COLO668 (cell line): ENCODE measurements around the gene ERF.

Experiments used
- DNase-seq: peaks from one replicate; lab custom pipeline; 2025; ENCODE audit not compliant: unreplicated experiment; lab: John Stamatoyannopoulos, UW

ERF gene

GRCh38 chr19:42254850-42255765 lies at the start of gene ERF:
Gene ERF, minus strand, starts transcription at chr19:42255128. Its CDS starts 129 bp downstream, at chr19:42254999.
- DNase-seq, result peak; percentile 92

DNA sequence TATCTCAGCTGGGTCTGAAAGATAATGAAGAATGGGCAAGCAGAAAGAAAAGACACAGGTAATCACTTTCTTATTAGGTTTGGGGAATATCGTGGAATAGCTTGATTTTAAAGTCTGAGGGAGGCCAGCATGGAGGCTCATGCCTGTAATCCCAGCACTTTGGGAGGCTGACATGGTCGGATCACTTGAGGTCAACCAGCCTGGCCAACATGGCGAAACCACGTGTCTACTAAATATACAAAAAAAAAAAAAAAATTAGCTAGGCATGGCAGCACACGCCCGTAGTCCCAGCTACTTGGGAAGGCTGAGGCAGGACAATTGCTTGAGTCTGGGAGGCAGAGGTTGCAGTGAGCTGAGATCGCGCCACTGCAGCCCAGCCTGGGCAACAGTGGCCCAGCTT lies 48.9 kb upstream of the ERF start:
- no peak for DNase-seq

- DNase-seq, result no peak
Measured at GRCh38 chr19:42303101-42303464, 48.2 kb upstream of the ERF start.

GRCh38 chr19:42301646-42302203 lies 46.8 kb upstream of the ERF start, which contains the start of gene PRR19:
Gene PRR19, plus strand, starts transcription at chr19:42302132. Its CDS starts 7,453 bp downstream, at chr19:42309585.
- DNase-seq, result peak; percentile 57

DNA sequence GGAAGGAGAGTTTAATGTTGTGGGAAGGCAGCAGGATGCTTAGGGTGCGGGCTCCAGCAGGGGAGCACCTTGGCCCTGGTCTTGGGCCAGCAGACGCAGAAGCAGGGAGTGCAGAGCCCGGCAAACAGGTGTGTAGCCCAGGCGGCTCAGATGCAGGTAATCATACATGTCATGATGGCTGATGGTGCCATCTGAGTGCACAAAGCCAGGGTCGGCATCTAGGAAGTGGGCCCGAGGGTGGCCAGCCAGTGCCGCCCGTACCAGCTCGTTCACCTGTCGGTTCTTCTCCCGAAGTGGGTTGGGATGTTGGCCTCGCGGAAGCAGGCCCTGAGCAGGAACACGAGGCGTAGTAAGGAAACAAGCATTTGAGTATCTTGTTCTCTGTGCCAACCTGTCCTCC lies 42.1 kb upstream of the ERF start:
- no peak for DNase-seq

DNA sequence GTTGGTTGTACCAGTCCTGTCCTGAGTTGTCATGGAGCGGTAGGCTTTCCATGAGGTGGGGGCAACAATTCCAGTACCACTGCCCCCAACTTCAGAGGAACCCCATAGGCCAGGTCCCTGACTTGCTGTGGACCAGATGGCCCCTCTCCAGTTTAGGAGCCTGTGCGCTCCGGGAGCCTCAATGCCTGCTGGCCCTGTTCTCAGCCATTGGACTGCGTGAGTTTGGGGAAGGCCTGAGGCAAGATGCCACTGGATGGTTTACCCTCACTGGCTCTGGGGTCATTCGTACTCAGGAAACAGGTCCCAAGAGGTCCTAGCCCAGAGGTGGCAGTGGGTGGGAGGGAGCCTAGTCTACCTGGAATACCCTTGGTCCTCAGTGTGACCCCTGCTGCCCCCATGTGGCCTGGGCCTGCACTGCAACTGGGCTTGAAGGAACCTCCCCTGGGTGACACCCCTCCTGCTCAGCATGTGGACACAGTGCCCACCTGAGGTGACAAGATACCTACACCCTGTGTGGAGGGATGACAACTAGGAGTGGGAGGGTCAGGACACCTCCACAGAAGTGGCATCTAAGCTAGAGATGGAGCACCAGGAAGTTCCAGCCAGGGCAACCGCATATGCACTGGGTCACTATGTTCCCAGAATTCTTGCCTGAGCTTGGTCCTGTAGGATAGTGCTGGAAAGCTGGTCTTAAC lies 41.0 kb upstream of the ERF start:
- peak; percentile 83 for DNase-seq

DNA sequence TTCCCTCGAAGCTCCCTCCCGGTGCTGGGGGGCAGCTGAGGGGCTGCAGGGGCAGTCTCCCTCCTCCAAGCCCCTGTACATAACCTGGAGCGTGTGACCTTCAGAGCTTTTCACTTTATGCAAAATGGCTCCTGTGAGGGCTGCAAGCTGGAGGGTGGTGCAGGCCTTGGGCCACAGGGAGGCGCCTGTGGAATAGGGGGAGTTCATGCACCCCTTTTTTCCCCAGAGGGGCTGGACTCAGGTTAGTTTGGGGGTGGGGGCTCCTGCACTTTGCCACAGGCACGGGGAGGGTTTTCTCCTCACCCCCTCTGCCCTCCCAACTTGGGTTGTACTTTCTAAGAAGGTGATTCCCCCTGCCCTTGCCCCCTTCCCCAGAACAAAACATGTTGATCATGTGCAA lies 40.4 kb upstream of the ERF start:
- no peak for DNase-seq

GRCh38 chr19:42294471-42295137 lies 39.7 kb upstream of the ERF start:
- DNase-seq, result no peak

DNA sequence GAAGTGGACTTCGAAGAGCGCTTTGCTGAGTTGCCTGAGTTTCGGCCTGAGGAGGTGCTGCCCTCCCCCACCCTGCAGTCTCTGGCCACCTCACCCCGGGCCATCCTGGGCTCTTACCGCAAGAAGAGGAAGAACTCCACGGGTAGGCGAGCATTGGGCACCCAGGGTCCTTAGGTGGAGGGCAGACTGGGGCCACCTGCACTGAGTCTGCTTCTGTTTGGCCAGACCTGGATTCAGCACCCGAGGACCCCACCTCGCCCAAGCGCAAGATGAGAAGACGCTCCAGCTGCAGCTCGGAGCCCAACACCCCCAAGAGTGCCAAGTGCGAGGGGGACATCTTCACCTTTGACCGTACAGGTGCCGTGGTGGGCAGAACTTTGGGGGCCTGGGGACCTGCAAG lies 39.0 kb upstream of the ERF start:
- DNase-seq, result no peak

GRCh38 chr19:42293540-42293939 lies 38.6 kb upstream of the ERF start:
- DNase-seq, result no peak

DNA sequence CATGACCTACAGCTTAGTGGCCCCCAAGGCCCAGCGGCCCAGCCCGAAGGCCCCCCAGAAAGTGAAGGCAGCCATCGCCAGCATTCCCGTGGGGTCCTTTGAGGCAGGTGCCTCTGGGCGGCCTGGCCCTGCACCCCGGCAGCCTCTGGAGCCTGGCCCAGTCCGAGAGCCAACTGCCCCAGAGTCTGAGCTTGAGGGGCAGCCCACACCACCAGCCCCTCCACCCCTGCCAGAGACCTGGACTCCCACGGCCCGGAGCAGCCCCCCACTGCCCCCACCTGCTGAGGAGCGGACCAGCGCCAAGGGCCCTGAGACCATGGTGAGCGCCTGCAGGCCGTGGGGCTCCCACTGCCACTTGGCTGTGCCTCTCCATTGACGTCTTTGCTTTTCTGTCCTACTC lies 38.0 kb upstream of the ERF start:
- no peak for DNase-seq

- no peak for DNase-seq
Measured at GRCh38 chr19:42292042-42292960, 37.4 kb upstream of the ERF start.

- DNase-seq, result no peak
Measured at GRCh38 chr19:42291435-42291810, 36.5 kb upstream of the ERF start.

DNA sequence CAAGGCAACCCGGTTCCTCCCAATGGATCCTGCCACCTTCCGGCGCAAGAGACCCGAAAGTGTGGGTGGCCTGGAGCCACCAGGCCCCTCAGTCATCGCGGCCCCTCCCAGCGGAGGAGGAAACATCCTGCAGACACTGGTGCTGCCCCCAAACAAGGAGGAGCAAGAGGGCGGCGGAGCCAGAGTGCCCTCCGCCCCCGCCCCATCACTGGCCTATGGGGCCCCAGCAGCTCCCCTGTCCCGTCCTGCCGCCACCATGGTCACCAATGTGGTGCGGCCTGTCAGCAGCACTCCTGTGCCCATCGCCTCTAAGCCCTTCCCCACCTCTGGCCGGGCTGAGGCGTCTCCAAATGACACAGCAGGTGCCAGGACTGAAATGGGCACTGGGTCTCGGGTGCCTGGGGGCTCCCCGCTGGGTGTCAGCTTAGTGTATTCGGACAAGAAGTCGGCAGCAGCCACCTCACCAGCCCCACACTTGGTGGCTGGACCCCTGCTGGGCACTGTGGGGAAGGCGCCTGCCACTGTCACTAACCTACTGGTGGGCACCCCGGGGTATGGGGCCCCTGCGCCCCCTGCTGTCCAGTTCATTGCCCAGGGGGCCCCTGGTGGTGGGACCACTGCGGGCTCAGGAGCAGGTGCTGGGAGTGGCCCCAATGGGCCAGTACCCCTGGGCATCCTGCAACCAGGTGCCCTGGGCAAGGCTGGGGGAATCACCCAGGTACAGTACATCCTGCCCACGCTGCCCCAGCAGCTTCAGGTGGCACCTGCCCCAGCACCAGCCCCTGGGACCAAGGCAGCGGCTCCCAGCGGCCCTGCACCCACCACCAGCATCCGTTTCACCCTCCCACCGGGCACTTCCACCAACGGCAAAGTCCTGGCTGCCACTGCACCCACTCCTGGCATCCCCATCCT lies 35.9 kb upstream of the ERF start:
- DNase-seq, result peak; percentile 43

- DNase-seq, result no peak
Measured at GRCh38 chr19:42290136-42290522, 35.2 kb upstream of the ERF start.

- no peak for DNase-seq
Measured at GRCh38 chr19:42289556-42290041, 34.7 kb upstream of the ERF start.

DNA sequence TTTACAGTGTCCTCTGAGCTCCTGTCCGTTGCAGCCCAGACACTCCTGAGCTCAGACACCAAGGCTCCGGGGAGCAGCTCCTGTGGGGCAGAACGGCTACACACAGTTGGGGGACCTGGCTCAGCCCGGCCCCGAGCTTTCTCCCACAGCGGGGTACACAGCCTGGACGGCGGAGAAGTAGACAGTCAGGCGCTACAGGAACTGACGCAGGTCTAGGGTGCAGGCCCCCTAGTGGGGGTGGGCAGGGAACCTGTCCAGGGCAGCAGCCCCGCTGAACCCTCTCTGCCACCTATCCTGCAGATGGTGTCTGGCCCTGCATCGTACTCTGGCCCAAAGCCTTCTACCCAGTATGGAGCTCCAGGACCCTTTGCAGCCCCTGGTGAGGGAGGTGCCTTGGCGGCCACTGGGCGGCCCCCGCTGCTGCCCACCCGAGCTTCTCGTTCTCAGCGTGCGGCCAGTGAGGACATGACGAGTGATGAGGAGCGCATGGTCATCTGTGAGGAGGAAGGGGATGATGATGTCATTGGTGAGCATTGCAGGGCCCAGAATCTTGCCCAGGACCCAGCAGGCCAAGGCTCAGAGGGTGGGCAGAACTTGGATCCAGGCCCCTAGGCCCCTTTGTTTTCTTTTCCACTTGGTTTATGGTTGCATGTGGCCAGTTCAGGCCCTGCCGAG lies 34.1 kb upstream of the ERF start:
- no peak for DNase-seq

DNA sequence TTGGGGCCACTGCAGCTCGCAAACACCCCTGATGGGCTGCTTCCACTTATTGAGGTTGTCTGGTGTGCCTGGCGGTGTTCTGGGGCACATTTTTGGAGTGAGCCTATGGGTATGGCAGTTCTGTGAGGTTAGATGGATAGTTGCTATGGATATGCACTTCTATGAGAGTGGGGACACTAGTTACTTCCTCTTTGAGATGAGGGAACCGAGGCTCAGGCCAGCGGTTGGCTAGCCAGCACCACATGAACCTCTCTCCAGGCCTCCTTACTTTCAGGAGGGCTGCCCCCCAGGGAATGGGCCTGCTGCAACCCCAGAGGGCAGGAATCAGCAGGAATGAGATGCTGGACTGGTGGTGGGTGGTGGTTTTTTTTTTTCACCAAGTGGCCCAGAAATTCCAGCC lies 33.5 kb upstream of the ERF start:
- DNase-seq, result no peak

DNA sequence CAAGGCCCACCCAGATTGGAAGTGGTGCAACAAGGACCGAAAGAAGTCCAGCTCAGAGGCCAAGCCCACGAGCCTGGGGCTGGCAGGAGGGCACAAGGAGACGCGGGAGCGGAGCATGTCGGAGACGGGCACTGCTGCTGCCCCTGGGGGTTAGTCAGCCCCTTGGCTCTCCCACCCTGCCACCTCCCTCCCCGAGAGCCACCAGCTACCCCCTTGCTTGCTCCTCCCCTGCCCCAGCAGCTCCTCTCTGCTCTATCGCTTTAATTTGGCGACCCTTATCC lies 32.8 kb upstream of the ERF start:
- DNase-seq, result no peak
